Measurements from ENCODE around the gene GAS7. TPM values are rescaled to one million over a fixed set of nuclear protein-coding genes. Genes with fewer than 3 reads are reported as not detected.
A peak's percentile ranks its signal among the peaks of the same experiment; 100 is the strongest.

The GAS7 gene
- total RNA-seq, 1 donor from 2014 or later: 19.5 TPM

GRCh38 chr17:10120109-10120485 is 78.3 kb downstream of the GAS7 start:
- no peak for DNase-seq (ENCODE audit: extremely low spot score, unreplicated experiment)
- peaks cover 10% of the 10 kb centered on the region for H3K9me3 Mint-ChIP-seq
- H3K27ac Mint-ChIP-seq: peak overlapping the region; percentile 79
- H3K4me3 Mint-ChIP-seq: no peak overlapping the region
- TF ChIP-seq, protein P1, sequence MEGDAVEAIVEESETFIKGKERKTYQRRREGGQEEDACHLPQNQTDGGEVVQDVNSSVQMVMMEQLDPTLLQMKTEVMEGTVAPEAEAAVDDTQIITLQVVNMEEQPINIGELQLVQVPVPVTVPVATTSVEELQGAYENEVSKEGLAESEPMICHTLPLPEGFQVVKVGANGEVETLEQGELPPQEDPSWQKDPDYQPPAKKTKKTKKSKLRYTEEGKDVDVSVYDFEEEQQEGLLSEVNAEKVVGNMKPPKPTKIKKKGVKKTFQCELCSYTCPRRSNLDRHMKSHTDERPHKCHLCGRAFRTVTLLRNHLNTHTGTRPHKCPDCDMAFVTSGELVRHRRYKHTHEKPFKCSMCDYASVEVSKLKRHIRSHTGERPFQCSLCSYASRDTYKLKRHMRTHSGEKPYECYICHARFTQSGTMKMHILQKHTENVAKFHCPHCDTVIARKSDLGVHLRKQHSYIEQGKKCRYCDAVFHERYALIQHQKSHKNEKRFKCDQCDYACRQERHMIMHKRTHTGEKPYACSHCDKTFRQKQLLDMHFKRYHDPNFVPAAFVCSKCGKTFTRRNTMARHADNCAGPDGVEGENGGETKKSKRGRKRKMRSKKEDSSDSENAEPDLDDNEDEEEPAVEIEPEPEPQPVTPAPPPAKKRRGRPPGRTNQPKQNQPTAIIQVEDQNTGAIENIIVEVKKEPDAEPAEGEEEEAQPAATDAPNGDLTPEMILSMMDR (conservative IDR thresholded peaks at IDR 0.05): no peak
- no peaks in the 10 kb centered on the region for H3K36me3 Mint-ChIP-seq
- peaks cover 28% of the 10 kb centered on the region for H3K4me1 Mint-ChIP-seq (ENCODE audit: unreplicated experiment)
- peaks cover 38% of the 10 kb centered on the region for H3K27me3 Mint-ChIP-seq

- no peak for DNase-seq (ENCODE audit: extremely low spot score, unreplicated experiment)
- peaks cover 35% of the 10 kb centered on the region for H3K4me1 Mint-ChIP-seq (ENCODE audit: unreplicated experiment)
- peaks cover 45% of the 10 kb centered on the region for H3K27me3 Mint-ChIP-seq
- H3K9me3 Mint-ChIP-seq: peaks cover 10% of the 10 kb centered on the region
- H3K27ac Mint-ChIP-seq: peak overlapping the region; percentile 79
- no peaks in the 10 kb centered on the region for H3K36me3 Mint-ChIP-seq
- peak overlapping the region; percentile 69 for H3K4me3 Mint-ChIP-seq
- TF ChIP-seq, protein P1 (conservative IDR thresholded peaks at IDR 0.05): no peak
Measured at GRCh38 chr17:10119203-10120108, 79.0 kb downstream of the GAS7 start.

DNA sequence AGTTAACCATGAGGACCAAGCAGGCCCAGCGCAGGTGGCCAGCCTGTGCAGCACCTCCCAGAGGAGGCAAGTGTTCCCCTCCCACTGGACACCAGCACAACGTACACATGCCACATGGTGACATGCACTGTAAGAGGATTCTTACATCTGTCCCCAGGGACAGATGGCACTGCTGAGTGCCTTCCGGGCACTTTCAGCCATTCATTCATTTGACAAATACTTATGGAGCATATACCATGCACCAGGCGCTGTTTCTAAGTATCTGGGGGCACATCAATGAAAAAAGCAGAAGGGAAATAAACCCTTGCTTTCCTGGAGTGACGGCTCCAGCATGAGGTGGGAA is 79.6 kb downstream of the GAS7 start:
- H3K4me3 Mint-ChIP-seq: no peak overlapping the region
- DNase-seq (ENCODE audit: extremely low spot score, unreplicated experiment): no peak
- peaks cover 10% of the 10 kb centered on the region for H3K9me3 Mint-ChIP-seq
- peaks cover 37% of the 10 kb centered on the region for H3K4me1 Mint-ChIP-seq (ENCODE audit: unreplicated experiment)
- H3K36me3 Mint-ChIP-seq: no peaks in the 10 kb centered on the region
- peaks cover 51% of the 10 kb centered on the region for H3K27me3 Mint-ChIP-seq
- H3K27ac Mint-ChIP-seq: no peak overlapping the region
- TF ChIP-seq, protein P1 (conservative IDR thresholded peaks at IDR 0.05): no peak

- peaks cover 10% of the 10 kb centered on the region for H3K9me3 Mint-ChIP-seq
- H3K4me1 Mint-ChIP-seq (ENCODE audit: unreplicated experiment): peaks cover 42% of the 10 kb centered on the region
- TF ChIP-seq, protein P1 (conservative IDR thresholded peaks at IDR 0.05): no peak
- no peak for DNase-seq (ENCODE audit: extremely low spot score, unreplicated experiment)
- H3K4me3 Mint-ChIP-seq: peak overlapping the region; percentile 23
- no peaks in the 10 kb centered on the region for H3K36me3 Mint-ChIP-seq
- H3K27me3 Mint-ChIP-seq: peaks cover 57% of the 10 kb centered on the region
- H3K27ac Mint-ChIP-seq: no peak overlapping the region
Measured at GRCh38 chr17:10117581-10118001, 80.8 kb downstream of the GAS7 start.

- Mint-ChIP-seq H3K4me1 (ENCODE audit: unreplicated experiment) (peaks cover 35% of the 10 kb centered on the region), H3K36me3 (no peaks in the 10 kb centered on the region), H3K27me3 (peaks cover 57% of the 10 kb centered on the region), H3K27ac (peak overlapping the region; percentile 52), H3K9me3 (peaks cover 10% of the 10 kb centered on the region), H3K4me3 (no peak overlapping the region)
- TF ChIP-seq, protein P1 (conservative IDR thresholded peaks at IDR 0.05): no peak
- no peak for DNase-seq (ENCODE audit: extremely low spot score, unreplicated experiment)
Measured at GRCh38 chr17:10116753-10117420, 81.5 kb downstream of the GAS7 start.

Data from type B pancreatic cell (in vitro differentiated cells).